Midbrain (tissue), 1 donor: ENCODE results near the gene TNFRSF1A.

Source experiments
- DNase-seq: peaks from one replicate; lab custom pipeline; 2025; lab: John Stamatoyannopoulos, UW

The TNFRSF1A gene

DNA sequence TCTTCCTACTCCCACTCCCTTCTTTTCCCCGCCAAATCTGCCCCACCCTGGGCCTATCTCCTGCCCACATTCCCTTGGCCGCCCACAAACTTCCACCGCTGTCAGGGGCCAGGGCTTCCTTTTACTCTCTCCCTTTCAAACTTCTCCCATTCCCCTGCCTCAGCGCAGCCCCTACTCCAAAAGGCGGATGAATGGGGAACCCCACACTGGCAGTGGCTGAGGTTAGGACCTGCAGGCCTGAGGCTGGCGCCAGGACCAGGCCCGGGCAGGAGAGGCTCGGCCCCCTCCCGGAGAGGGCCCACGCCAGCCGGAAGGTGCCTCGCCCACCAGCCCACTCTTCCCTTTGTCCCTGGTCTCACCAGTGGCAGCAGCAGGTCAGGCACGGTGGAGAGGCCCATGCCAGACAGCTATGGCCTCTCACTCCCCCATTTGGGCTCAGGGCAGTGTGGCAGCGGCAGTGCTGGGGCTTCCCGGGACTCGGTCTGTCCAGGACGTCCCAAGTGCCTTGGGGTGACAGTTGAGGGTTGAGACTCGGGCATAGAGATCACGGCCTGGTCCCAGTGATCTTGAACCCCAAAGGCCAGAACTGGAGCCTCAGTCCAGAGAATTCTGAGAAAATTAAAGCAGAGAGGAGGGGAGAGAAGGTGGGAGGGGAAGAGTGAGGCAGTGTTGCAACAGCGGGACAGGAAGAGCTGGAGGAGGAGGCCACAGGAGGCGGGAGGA is at the start of gene TNFRSF1A:
Gene TNFRSF1A (minus strand): TSS at position 660 of the 723 bp plus-strand sequence. CDS start 262 bp downstream, at position 398.
- DNase-seq, result peak; percentile 49

DNA sequence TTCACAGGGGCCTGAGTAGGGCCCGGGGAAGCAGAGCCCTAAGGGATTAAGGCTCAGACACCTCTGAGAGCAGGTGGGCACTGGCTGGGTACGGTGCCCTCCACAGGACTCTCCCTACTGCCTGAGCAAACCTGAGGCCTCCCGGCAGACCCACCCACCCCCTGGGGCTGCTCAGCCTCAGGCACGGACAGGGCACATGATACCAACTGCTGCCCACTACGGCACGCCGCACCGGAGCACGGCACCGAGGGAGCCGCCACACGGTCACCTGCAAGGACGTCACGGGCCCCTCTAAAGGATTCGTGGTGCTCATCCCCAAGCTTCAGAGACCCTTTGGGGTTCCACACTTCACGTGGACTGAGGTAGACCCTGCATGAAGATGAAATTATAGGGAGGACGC is 49.1 kb upstream of the TNFRSF1A start:
- no peak for DNase-seq

DNA sequence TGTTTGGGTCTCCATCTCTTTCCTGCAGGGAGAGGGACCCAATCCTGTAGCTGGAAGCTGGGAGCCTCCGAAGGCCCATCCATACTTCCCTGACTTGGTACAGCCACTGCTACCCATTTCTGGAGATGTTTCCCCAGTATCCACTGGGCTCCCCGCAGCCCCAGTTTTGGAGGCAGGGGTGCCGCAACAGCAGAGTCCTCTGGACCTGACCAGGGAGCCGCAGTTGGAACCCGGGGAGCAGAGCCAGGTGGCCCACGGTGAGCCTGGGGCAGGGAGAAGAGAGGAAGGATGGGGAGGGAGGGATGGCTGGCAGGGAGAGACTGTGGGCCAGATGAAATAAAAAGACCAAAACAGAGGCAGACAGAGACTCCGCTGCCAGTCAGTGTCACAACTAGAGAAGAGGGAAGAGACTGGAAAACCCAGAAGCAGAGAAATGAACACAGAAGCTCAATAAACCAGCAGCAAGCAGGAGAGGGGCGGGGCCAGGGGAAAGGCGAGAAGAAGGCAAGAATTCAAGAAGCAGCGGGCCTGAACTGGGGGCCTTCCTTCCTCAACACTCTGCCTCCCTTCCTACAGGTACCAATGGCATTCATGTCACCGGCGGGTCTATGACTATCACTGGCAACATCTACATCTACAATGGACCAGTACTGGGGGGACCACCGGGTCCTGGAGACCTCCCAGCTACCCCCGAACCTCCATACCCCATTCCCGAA is 48.4 kb upstream of the TNFRSF1A start:
- DNase-seq, result no peak

DNA sequence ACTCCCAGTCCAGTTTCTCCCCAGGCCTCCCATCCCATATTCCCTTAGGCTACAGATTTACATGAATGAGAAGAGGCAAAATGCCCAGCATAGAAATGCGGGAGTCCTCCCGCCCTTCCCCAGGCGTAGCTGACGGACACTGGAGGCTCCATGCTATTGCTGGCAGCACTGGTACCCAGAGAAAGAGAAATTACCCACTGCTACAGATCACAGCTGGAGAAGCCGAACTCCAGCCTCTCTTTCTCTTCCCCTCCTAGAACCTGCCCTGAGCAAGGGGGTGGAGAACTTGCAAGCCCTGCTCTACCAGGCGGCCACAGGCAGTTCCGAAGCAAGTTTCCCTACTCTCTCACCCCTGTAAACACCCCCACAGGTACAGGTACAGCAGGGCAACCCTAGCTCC is 45.7 kb upstream of the TNFRSF1A start:
- DNase-seq, result no peak

DNA sequence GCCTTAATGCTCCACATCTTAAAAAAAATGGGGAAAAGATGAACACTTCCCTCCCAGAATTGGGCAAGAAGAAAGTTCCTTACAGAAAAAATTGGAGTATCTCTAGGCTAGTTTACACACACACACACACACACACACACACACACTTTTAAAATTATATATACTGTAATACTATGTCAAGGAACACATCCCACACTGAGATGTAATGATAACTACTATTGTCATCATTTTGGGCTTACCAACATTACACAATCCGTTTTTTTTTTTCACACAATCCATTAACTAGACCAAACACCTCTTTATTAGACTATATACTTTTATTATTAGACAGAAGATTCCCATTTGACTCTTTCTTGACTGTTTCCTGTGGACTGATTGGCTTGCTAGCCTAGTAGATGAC is 44.6 kb upstream of the TNFRSF1A start:
- DNase-seq, result no peak

DNA sequence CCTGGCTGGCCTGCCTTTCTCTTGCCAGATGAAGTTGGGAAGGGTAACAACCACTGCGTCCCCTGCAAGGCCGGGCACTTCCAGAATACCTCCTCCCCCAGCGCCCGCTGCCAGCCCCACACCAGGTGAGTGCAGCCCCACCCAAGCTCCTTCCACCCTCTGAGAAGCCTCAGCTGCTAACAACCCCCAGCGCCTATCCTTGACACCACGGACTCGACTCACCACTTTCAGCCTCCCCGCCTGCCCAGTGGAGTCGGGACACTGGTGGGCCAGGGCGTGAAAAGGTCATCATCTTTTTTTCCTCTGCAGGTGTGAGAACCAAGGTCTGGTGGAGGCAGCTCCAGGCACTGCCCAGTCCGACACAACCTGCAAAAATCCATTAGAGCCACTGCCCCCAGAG is 44.2 kb upstream of the TNFRSF1A start:
- DNase-seq, result no peak

DNA sequence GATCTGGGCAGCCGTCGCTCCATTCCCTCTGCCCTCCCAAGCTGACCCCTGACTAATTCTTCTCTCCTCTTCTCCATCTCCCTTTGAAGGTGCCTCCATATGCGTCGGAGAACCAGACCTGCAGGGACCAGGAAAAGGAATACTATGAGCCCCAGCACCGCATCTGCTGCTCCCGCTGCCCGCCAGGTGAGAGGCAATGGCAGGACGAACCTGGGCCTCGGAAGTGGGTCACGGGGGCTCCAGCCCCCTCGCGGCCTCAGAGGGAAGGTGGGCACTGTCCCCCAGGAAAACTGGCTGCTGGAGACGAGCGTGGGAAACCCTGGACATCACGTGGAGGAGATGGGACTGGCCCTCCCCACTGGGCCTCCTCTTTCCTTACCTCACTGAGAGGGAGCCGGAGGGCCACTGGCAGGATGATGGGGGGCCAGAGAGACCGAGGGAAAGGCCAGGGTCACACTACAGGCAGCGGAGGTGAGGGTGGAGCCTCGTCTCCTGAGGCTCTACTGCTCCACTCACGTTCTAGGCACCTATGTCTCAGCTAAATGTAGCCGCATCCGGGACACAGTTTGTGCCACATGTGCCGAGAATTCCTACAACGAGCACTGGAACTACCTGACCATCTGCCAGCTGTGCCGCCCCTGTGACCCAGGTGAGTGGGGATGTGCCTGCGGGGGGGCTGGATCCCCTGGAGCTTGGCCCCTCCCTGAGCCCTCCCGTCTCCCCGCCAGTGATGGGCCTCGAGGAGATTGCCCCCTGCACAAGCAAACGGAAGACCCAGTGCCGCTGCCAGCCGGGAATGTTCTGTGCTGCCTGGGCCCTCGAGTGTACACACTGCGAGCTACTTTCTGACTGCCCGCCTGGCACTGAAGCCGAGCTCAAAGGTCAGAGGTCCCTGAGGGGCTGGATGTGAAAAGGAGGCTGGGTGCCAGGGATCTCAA is 42.9 kb upstream of the TNFRSF1A start:
- DNase-seq, result no peak

DNA sequence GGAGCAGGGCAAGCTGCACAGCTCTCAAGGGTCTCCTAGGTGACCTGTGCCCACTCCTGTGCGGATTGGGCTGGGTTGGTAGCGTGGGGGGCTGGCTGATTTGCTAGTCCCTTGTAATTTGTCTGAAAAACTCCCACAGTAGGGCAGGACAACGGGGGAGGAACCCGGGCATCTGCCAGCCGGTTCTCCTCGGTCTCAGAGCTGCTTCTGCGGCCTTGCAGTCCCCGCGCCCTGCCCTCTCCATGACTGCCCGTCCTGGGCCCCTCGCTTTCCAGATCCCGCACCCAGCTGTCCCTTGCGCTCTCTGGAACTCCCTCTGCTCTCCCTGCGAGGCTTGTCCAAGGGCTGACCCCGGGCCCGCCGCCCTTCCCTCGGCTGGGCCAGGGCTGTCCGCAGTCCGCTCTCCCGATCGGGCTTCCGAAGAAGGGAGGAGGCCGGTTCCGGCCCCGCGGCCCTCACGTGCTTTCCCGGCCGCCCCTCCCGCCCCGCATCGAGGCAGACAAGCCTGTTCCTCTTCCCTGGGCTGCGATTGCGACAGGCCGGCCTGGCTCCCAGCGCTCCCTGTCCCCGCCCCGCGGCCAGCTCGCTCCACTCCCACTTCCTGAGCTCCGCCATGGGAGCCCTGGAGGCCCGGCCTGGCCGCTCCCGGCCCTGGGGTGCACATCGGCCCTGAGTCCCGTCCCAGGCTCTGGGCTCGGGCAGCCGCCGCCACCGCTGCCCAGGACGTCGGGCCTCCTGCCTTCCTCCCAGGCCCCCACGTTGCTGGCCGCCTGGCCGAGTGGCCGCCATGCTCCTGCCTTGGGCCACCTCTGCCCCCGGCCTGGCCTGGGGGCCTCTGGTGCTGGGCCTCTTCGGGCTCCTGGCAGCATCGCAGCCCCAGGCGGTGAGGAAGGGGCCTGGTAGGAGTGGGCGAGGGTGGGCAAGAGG is 42.0 kb upstream of the TNFRSF1A start, which contains the start of gene LTBR:
Gene LTBR (plus strand): TSS at position 591 of the 927 bp plus-strand sequence. CDS start 197 bp downstream, at position 788.
- peak; percentile 63 for DNase-seq

DNA sequence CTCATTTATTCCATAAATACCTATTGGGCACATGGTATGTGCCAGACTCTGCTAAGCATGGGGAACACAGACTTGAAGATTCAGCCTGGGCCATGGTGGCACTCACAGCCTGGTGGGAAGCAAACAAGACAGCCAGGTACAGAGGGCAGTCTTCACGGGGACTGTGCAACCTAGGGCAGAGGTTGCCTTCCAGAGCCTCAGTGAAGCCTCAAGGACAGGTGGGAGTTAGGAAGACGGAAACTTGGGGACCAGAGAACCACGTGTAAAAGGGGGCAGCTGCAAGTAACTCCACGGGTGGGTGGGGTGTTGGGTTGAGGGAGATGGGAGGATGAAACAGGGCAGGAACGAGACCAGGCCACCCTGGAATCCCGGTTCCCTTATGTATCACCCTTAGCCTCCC is 41.1 kb upstream of the TNFRSF1A start:
- DNase-seq, result no peak

DNA sequence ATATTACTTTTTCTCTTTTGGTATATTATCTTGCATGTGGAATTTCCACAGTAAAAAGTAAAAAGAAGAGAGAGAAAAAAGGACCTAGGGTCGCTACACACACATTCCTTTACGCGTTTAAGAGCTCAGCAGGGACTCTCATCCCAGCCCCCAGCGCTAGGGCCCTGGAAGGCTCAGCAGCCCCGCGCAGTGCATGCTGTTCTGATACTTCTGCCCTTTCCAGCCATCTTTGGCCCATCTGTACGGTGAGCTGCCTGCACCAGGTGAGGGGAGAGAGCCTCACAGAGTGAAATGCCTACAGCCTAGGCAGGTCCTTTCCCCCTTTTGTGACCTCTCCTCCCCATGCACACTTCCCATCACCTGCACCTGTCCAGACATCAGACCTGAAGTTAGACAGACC is 40.5 kb upstream of the TNFRSF1A start:
- DNase-seq, result no peak

DNA sequence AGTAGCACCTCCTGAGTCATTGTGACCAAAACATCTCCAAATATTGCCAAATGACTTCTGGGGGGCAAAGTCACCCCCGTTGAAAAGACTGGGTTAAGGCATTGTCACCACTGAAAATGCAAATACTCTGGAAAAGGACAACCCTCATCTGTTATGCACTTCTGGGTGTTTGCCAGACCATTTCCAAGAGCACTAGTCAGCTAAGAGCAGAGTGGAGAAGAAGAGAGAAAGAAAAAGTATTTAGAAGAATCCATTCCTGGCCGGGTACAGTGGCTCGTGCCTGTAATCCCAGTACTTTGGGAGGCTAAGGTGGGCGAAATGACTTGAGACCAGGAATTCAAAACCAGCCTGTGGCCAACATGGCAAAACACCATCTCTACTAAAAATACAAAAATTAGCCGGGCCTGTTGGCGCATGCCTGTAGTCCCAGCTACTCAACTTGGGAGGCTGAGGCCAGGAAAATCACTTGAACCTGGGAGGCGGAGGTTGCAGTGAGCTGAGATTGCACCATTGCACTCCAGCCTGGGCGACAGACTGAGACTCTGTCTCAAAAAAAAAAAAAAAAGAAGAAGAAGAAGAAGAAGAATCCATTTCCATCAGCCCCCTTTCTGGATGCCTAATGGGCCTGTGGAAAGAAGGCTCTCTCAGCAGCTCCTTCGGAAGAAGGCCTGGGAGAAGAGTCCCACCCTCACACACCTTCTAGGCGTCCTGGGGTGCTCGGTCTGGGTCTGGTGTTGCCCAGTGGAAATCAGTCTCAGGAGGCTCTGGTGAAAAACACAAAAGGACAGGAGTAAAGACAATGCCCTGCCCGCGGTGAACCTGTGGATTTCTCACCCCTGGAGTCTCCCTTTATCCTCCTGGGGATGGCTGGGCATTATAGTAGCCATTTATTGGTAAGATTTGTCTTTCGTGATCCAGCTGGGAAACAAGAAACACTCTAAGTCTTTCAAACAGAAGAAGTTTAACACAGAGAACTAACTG is 38.6 kb upstream of the TNFRSF1A start:
- no peak for DNase-seq

DNA sequence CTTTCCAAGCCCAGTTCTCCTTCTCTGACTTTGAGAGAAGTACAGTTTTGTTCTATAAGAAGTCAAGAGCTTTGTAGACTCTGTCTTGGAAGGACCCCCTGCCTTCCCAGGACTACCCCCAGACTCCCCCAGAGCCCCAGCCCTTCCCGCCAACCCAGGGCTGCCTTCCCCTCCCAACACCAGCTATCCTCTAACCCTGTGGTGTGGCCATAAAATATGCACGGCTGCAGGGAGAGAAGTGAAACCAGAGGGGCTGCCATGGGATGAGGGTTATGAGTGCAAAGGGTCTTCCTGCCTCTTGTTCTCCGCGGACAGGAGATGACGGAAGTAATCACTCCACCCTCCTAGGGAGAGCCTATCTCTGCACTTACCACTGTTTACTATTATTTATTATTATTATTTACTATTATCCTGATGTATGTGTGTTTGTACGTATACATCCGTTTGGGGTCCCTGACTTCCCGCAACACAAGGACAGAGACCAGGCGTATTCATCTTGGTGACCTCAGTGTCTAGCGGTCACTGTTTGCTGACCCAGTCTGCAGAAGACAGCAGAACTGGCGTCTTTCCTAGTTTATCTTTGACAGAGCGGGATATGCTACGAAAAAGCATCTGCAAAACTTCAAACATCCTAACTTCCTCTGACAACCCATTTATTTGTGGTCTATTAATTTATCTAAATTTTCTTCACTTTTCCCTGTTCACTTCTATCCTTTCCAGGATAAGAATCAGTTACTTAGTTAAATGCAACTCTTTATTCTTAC is 37.0 kb upstream of the TNFRSF1A start:
- DNase-seq, result peak; percentile 7

DNA sequence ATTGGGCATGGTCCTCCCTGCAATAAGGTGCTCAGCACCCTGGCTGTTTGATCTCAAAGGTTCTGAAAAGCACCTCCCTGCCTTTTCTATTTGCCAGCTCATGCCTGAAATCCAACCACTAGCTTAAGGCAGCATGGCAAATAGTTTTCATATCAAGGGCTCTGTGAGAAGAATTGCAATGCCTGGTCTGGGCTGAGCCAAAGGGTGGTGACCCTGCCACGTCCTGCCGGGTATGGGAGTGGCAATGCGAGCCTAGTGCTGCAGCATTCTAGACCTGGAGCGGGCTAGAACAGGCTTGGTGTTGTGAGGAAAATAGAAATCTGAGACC is 35.8 kb upstream of the TNFRSF1A start:
- DNase-seq, result no peak

DNA sequence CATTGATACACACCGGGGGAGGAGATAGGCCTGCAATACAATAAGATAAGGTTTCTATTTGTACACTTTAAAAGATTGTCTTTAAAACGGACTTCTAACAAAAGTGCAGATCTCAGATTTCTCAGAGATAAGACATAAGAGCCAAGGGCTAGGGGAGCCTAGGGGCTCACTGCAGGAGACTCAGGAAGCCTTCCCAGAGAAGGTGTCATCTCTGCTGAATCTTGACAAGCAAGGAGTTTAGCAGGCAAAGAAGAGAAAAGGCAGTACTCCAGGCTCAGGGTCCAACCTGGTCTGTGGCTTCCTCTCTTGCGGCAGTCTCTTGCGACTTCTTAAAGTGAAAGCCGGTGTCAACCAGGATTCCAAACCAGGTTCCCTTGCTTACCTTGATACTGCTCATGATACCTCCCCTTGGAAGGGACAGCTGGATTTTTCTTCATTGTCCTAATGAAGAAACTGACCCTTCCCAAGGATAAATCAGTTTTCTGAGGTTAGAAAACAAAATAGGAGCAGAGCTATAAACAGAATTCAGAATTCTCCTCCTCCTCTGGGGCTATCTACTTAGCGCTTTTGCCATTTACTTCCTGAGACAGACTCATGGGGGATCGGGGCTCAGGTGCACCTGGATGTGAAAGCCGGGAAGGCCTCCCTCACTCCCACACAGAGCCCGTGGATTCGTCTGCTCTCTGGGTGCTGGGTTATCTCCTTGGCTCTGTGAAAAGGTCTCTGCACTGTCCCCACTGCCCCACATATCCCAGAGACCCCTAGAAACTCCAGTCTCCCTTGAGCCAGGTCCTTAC is 35.2 kb upstream of the TNFRSF1A start:
- no peak for DNase-seq

DNA sequence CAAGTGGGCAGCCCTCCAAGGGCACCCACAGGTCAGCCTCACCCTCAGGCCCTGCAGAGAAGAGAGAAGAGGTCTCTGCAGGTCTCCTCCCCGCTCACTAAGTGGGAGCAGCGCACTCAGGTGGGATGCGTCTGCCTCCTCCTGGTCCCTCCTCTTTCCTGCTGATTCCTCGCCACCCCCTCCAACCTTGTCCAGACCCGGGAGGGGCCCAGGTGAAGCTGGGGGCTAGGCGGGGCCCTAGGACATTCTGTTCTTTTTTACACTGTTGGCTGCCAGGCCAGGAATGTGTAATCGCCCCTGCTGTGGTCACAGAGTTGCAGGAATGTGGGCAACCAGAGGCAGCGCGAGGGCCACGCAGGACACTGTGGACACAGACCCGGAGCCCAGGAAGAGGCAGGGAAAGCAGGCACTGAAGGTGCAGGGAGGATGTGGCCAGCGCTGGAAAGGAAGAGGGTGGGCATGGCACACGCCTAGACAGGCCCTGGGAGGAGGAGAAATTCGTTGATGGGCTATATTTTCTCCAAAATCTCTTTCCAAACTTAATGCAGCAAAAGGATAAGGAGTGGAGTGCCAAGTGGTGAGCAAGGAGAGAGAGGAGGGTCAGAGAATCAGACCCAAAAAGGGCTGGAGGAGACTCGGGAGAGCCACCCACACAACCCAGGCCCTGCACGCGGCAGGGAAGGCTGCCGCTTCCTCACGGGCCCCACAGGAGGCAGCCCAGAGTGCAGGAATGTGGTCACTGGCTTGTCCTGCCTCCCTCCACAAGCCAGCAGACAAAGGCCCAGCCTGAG is 34.4 kb upstream of the TNFRSF1A start:
- no peak for DNase-seq

DNA sequence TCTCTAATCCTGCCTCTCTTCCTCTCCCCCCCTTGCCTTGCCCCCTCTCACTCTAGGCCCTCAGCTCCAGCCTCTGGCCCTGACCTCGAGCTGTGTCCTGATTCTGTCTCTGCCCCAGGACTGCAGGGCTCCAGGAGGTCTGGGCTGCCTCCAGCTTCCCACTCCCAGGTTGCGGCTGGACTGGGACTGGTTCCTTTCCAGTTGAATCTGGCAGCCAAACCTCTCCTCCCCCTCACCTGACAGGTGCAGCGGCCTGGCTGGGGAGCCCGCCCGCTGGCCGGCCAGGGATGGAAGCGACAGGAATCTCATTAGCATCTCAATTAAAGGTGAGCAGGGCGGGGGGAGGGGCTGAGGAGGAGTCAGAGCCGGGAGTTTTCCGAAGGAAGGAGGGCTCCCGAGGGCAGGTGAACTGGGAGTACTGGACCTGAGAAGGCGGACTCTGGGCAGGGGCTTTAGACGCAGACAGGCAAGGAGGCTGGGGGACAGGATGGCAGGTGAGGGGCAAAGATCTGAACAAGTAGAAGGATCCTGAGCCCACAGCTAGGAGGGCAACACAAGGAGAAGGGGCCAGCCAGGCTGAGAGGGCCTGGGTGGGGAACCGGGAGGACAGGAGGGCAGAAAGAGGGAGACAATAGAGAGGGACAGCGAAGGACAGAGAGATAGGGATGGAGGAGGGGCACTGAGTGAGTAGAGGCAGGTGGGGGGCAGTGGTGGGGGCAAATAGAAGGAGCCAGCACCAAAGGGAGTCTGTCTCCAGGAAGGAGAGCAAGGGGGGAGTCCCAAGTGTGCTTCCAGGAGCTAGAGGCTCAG is 33.6 kb upstream of the TNFRSF1A start, which contains the start of gene SCNN1A:
Gene SCNN1A (minus strand): TSS at position 295 of the 810 bp plus-strand sequence. CDS start 780 bp downstream, outside the sequence.
- DNase-seq, result no peak

DNA sequence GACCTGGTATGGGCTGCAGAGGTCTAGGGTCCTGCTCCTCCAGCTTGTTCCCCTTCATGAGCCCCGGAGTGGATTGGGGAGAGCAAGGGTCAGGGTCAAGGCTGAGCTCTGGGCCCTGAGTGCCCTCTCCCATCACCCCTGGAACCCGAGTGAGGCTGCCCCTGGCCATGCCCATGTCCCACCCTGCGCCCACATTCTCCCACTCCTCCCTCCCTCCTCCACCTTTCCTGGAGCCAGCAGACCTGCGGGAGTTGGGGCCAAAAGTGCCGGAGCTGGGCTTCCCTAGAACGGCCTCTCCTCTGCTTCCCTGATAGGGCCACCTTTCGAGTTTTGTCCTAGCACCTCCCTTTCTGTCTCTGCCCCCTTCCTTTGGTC is 32.9 kb upstream of the TNFRSF1A start:
- DNase-seq, result no peak
